Liver (tissue), 9 donors: ENCODE data around the gene IQSEC1. TPM values are rescaled to one million over a fixed set of nuclear protein-coding genes. Genes with fewer than 3 reads are reported as not detected.

Experiments used
- DNase-seq: peaks from one replicate; pipeline ENCODE4 v3.0.0-alpha.2; 2017; ENCODE audit warnings: low spot score
- H3K27ac ChIP-seq, 2 donors: one replicate each; pipeline ENCODE4 v1.7.0; 2013; ENCODE audit warnings: inconsistent platforms in 2 of 2, low read length in 2 of 2, control low read depth in 1 of 2, low read depth in 1 of 2, mild to moderate bottlenecking in 1 of 2
- H3K27me3 ChIP-seq, 4 donors: one replicate each; pipeline versions ENCODE4 v1.6.1 to v1.7.0; 2013; ENCODE audit warnings: low read length in 3 of 4, inconsistent platforms in 1 of 4, mild to moderate bottlenecking in 1 of 4, moderate library complexity in 1 of 4; ENCODE audit not compliant: control insufficient read depth in 4 of 4, insufficient read depth in 4 of 4
- H3K36me3 ChIP-seq, 4 donors: one replicate each; pipeline versions ENCODE4 v1.6.1 to v1.7.0; 2013; ENCODE audit warnings: low read length in 3 of 4, mild to moderate bottlenecking in 3 of 4, low read depth in 1 of 4, moderate library complexity in 1 of 4; ENCODE audit not compliant: control insufficient read depth in 4 of 4, insufficient read depth in 3 of 4
- H3K4me1 ChIP-seq, 4 donors: one replicate each; pipeline versions ENCODE4 v1.6.1 to v1.7.0; 2013; ENCODE audit warnings: low read length in 3 of 4, mild to moderate bottlenecking in 3 of 4, moderate library complexity in 1 of 4; ENCODE audit not compliant: control insufficient read depth in 4 of 4, insufficient read depth in 4 of 4
- H3K4me3 ChIP-seq, 3 donors: one replicate each; pipeline versions ENCODE4 v1.6.1 to v1.7.0; 2013; ENCODE audit warnings: low read length in 3 of 3, control low read depth in 1 of 3, low read depth in 1 of 3, mild to moderate bottlenecking in 1 of 3
- H3K9ac ChIP-seq, 2 donors: one replicate each; pipeline ENCODE4 v1.7.0; 2013; ENCODE audit warnings: low read length in 2 of 2, mild to moderate bottlenecking in 2 of 2, moderate library complexity in 2 of 2, control low read depth in 1 of 2, low read depth in 1 of 2
- H3K9me3 ChIP-seq, 4 donors: one replicate each; pipeline versions ENCODE4 v1.6.1 to v1.7.0; 2013; ENCODE audit warnings: low read length in 3 of 4; ENCODE audit not compliant: control insufficient read depth in 4 of 4
- CTCF ChIP-seq: fragments of 150-350 bp; IDR thresholded peaks from 2 replicates; pipeline ENCODE4 v1.5.1; 2017; ENCODE audit warnings: improper control_type of control experiment, low read depth, low read length; ENCODE audit not compliant: missing input control
- FOXA1 ChIP-seq: IDR thresholded peaks from 2 replicates; pipeline ENCODE4 v1.6.1; 2016; ENCODE audit warnings: antibody characterized with exemption
- HNF4A ChIP-seq, 2 donors: conservative IDR thresholded peaks; 2 replicates each; pipeline ENCODE4 v1.6.1; 2016; ENCODE audit warnings: antibody characterized with exemption in 2 of 2, mild to moderate bottlenecking in 2 of 2
- JUND ChIP-seq, 2 donors: IDR thresholded peaks; 2 replicates each; pipeline ENCODE4 v1.6.1; 2016; ENCODE audit warnings: antibody characterized with exemption in 2 of 2
- MAX ChIP-seq: IDR thresholded peaks from 2 replicates; pipeline ENCODE4 v1.6.1; 2016; ENCODE audit warnings: antibody characterized with exemption
- RAD21 ChIP-seq, 2 donors: IDR thresholded peaks; 2 replicates each; pipeline ENCODE4 v1.6.1; 2016; ENCODE audit warnings: antibody characterized with exemption in 2 of 2, mild to moderate bottlenecking in 2 of 2
- REST ChIP-seq: IDR thresholded peaks from 2 replicates; pipeline ENCODE4 v1.6.1; 2016; ENCODE audit warnings: antibody characterized with exemption, mild to moderate bottlenecking
- RXRA ChIP-seq, 2 donors: IDR thresholded peaks; 2 replicates each; pipeline ENCODE4 v1.6.1; 2017 to 2018; ENCODE audit warnings: antibody characterized with exemption in 2 of 2, mild to moderate bottlenecking in 1 of 2
- SP1 ChIP-seq: IDR thresholded peaks from 2 replicates; pipeline ENCODE4 v1.6.1; 2018; ENCODE audit warnings: antibody characterized with exemption, mild to moderate bottlenecking
- TAF1 ChIP-seq: conservative IDR thresholded peaks from 2 replicates; pipeline ENCODE4 v1.6.1; 2016; ENCODE audit warnings: antibody characterized with exemption, mild to moderate bottlenecking
- YY1 ChIP-seq: IDR thresholded peaks from 2 replicates; pipeline ENCODE4 v1.6.1; 2016; ENCODE audit warnings: antibody characterized with exemption, mild to moderate bottlenecking
- ZBTB33 ChIP-seq: IDR thresholded peaks from 2 replicates; pipeline ENCODE4 v1.6.1; 2016; ENCODE audit warnings: antibody characterized with exemption
- WGBS: extraction: QIAGEN DNeasy Blood & Tissue Kit; methylation state at CpG from one replicate; pipeline ENCODE4 v1.1.7; 2013; 5-methylcytosine and 5-hydroxymethylcytosine counted together
- polyA plus RNA-seq, 2 donors: library from polyadenylated mRNA; stranded (reverse) in 1 of 2; unstranded in 1 of 2; fragments of 200-250 nt in 1 of 2; fragments of >200 nt in 1 of 2; fragmentation: Nextera tagmentation in 1 of 2; extraction: Ambion mirVana in 1 of 2; gene quantifications; one replicate each; pipeline versions ENCODE4 v1.2.1 to v1.2.3, GENCODE V29; 2013 to 2015
- total RNA-seq, 2 donors: library from RNA; depleted of rRNA; stranded (reverse); fragments of >200 nt; gene quantifications; one replicate each; pipeline ENCODE4 v1.2.3, GENCODE V29; 2014
- donor health status: healthy.
- donor health status: healthy.
- donor health status: healthy.
- donor health status: healthy.
- donor health status: healthy.

The IQSEC1 gene
- total and polyA plus RNA-seq, 4 donors = 12.7 to 56.0 (median 36.2) TPM

GRCh38 chr3:12906141-12906915, 166.9 kb downstream of the IQSEC1 start (continued):
- TF ChIP-seq REST (no peak), YY1 (no peak), RXRA (IDR thresholded peaks at IDR 0.05) (no peak), JUND (IDR thresholded peaks at IDR 0.05) (no peak), FOXA1 (no peak)

- no peaks in the 10 kb centered on the region for H3K9me3 ChIP-seq
- no peak overlapping the region for H3K27ac ChIP-seq
- no peak overlapping the region for H3K9ac ChIP-seq
- H3K4me3 ChIP-seq = no peak overlapping the region
- no peak for DNase-seq
- no peak for TF ChIP-seq RAD21 (IDR thresholded peaks at IDR 0.05)
- no peak for TF ChIP-seq HNF4A (conservative IDR thresholded peaks at IDR 0.05)
- no peak for TF ChIP-seq RXRA (IDR thresholded peaks at IDR 0.05)
- TF ChIP-seq YY1 = no peak
- TF ChIP-seq CTCF = no peak
- TF ChIP-seq ZBTB33 = no peak
- TF ChIP-seq SP1 = no peak
- TF ChIP-seq TAF1 = no peak
- no peak for TF ChIP-seq JUND (IDR thresholded peaks at IDR 0.05)
- TF ChIP-seq MAX = no peak
- WGBS = 89% methylated on average over 21 of the region's 21 CpGs
- H3K4me1 ChIP-seq = no peaks in the 10 kb centered on the region
- H3K36me3 ChIP-seq = peaks cover 26 to 77% (median 57%) of the 10 kb centered on the region in 4 donors
- H3K27me3 ChIP-seq = no peaks in the 10 kb centered on the region
Observed at GRCh38 chr3:12905316-12906071, 167.7 kb downstream of the IQSEC1 start.
